ENCODE measurements around the gene HRH2.
"Not testable (repeated sequence)": the region's sequence is repeated elsewhere in the genome, so short reads cannot be mapped to it uniquely, and the experiment has no call there.

The HRH2 gene, protein sequence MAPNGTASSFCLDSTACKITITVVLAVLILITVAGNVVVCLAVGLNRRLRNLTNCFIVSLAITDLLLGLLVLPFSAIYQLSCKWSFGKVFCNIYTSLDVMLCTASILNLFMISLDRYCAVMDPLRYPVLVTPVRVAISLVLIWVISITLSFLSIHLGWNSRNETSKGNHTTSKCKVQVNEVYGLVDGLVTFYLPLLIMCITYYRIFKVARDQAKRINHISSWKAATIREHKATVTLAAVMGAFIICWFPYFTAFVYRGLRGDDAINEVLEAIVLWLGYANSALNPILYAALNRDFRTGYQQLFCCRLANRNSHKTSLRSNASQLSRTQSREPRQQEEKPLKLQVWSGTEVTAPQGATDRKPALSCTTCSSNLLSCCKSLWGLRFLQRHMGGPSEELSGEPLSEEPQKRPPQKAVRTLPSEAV

GRCh38 chr5:175657593-175658271 lies at the start of gene HRH2:
Gene HRH2, plus strand, starts transcription at chr5:175658071. Its CDS starts 25,163 bp downstream, at chr5:175683234.
- ATAC-seq, result peak; percentile 24 to 25

DNA sequence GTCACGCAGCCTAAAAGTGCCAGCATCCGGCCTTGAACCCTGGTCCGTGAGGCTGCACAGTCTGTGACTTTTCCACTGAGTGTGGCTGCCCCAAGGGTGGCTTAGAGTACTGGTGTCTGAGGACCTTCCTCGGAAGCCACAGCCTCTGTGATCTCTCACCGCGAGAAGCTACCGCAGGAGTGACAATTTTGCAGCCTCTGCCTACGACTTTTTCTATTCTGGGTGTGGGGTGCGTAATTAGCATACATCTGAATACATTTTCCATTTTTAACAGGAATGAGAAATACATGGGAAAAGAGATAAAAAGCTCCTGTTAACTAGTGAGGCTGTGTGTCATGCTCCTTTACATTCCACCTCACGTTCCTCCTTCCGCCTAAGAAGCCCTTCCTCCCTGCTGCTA lies 48.3 kb upstream of the HRH2 start:
- peak in 1 of 2 donors; percentile 55 for ATAC-seq

GRCh38 chr5:175610381-175610780 lies 47.5 kb upstream of the HRH2 start:
- ATAC-seq, result no peak

- ATAC-seq, result no peak
Measured at GRCh38 chr5:175610898-175611297, 47.0 kb upstream of the HRH2 start.

GRCh38 chr5:175614223-175614815 lies 43.6 kb upstream of the HRH2 start:
- ATAC-seq, result no peak

GRCh38 chr5:175614861-175615260 lies 43.0 kb upstream of the HRH2 start:
- no peak for ATAC-seq

- peak; percentile 85 to 90 for ATAC-seq
Measured at GRCh38 chr5:175616083-175616482, 41.8 kb upstream of the HRH2 start.

DNA sequence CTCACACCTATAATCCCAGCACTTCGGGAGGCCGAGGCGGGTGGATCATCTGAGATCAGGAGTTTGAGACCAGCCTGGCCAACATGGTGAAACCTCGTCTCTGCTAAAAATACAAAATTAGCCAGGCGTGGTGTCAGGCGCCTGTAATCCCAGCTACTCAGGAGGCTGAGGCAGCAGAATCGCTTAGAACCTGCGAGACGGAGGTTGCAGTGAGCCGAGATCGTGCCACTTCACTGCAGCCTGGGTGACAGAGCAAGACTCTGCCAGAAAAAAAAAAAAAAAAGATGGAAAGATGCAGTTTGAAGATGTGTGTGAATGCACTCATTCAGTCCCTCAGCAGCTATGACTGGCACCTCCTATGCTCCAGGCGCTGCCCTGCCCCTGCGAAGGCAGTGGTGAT lies 41.3 kb upstream of the HRH2 start:
- ATAC-seq, result not testable (repeated sequence)

DNA sequence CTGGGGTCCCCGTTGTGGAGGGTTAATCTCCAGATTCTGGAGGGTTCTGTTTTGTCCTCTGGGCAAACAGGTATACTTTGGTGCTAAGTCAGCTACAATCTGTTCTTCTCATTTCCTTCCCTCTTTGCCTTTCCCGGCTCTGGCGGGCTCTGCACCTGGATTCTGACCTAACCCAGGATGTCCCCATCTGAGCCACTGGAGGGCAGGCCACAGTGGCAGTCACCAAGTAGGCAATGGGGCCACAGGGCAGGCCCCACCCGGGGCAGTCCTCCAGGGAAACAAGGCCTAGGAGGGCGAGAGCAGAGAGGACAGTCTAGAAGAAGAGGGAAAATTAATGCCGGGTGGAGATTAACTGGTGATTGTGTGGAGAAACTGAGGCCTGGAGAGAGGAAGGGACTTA lies 40.4 kb upstream of the HRH2 start:
- ATAC-seq, result no peak

GRCh38 chr5:175620527-175620926 lies 37.3 kb upstream of the HRH2 start:
- no peak for ATAC-seq

GRCh38 chr5:175621971-175622370 lies 35.9 kb upstream of the HRH2 start:
- no peak for ATAC-seq

DNA sequence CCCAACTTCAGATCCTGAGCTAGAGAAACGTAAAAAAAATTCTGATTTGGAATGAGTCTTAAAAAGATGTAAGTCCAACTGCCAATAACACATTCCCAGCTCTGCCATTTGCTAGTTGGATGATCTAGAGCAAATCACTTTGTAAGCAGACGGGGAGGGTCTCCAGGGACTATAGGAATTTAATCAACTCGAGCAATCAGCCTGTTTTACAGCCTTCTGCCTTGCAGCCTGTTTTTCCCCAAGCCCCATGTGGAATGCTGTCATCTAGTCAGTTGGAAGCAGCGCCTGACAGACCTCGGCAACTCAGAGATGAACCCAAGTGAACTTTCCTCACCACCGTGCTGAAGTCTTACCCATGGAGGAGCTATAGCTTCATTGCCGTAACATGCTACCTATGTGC lies 34.8 kb upstream of the HRH2 start:
- ATAC-seq, result no peak

GRCh38 chr5:175624316-175624715 lies 33.6 kb upstream of the HRH2 start:
- ATAC-seq, result no peak

GRCh38 chr5:175627005-175627404 lies 30.9 kb upstream of the HRH2 start:
- ATAC-seq, result no peak

DNA sequence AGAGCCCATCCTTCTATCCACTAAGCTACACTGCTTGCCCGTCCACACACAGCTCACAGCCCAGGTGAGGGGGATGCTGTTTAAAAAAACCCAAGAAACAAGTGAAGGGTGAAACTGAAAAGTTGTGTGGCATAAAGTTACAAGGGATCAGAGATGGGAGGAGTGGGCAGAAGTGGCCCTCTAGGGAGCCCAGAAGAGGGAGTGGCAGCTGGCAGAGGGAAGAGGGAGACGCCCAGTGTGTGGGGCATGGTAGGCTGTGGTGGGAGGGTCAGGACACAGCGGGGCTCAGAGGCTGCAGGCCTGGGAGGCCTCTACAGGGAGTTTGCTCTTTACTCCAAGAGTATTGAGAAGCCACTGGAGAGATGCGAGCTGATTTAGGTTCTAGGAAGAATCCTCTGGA lies 30.1 kb upstream of the HRH2 start:
- ATAC-seq, result no peak

DNA sequence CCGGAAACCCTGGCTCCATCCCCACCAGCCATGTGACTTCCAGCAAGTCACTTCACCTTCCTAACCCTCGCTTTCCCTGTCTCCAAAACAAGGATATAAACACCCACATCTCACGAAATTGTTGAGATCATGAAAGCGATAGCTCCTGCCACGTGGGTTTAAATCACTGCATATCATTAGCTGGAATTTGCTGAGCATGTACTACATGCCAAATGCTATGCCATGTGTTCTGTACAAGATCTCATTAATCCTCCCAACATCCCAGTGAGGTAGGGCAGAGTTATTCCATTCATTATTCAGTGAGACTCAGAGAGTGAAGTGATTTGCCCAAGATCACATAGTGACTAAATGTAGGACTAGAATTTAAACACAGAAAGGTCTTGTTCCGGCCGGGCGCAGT lies 29.2 kb upstream of the HRH2 start:
- ATAC-seq, result no peak

DNA sequence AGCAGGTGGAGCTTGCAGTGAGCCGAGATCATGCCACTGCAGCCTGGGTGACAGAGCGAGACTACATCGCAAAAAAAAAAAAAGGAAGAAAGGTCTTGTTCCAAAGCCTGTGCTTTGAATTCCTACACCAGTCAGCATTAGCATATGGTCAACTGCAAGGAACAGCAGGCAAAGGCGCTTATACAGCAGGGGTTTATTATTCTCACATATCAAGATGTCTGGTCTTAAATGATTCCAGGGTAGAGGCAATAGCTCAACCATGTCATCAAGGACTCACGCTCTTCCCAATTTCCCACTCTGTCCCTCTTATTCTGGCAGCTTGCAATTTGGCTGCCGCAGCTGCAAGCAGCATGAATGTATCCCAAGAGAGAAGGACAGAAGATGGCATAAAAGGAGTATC lies 28.6 kb upstream of the HRH2 start:
- no peak for ATAC-seq

DNA sequence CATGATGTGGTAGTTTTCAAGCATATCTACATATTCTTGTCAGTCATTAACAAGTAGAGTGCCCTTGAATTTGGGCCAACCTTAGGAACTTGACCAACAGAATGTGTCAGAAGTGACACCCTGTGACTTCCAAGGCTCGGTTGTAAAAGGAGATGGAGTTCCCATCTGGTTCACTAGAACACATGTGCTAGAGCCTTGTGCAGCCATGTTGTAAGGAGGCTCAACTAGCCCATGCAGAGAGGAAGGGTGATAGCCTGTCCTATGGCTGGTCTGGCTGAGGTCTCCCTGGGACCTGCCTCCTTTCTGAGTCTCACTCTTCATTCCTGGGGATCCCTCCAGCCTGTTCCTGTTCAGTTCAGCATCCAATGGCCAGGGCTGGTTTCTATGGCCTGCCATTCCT lies 28.1 kb upstream of the HRH2 start:
- no peak for ATAC-seq

- no peak for ATAC-seq
Measured at GRCh38 chr5:175635854-175636584, 21.9 kb upstream of the HRH2 start.

DNA sequence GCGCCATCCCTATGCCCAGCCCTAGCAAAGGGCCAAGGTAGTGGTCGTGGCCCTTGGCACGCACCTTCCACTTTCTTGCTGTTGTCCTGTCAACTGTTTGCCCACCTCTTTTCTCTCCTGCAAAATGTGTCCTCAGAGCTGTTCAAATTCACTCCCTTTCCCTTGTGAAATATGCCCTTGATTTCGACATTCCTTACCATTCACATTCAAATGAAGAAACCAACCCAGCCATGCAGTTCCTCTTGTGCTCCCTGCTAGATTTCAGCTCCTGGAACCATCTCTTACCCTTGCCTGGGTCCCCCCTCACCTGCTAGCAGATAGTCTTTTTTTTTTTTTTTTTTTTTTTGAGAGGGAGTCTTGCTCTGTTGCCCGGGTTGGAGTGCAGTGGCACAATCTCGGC lies 19.6 kb upstream of the HRH2 start:
- no peak for ATAC-seq

GRCh38 chr5:175640106-175640775 lies 17.6 kb upstream of the HRH2 start:
- ATAC-seq, result peak; percentile 5 to 38

DNA sequence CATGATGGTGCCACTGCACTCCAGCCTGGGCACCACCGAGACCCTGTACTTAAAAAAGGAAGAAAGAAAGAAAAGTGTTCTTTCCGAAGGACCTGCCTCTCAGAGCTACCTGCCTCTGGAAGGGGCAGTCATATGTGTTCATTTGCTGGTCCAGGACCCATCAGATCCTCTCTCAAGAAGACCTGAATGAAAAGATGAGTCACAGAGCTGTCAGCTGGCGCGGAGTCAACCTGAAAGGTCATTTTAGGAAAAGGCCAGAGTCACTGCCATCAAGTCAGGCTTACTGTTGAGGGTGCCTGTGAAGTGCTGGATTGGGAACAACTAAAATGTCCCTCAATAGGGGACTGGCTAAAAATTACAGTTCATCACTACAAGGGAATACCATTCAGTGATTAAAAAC lies 14.9 kb upstream of the HRH2 start:
- no peak for ATAC-seq

DNA sequence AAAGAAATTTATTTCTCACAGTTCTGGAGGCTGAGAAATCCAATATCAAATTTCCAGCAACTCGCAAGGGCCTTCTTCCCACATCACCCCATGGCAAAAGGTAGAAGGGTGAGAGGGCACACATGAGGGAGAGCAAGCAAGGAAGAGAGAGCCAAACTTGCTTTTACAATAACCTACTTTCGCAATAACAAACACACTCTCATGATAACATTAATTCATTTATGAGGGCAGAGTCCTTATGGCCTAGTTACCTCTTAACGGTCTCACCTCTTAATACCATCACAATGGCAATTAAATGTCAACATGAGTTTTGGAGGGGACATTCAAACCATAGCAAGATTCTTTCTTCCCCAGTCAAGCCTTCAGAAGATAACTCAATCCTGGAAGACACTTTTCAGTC lies 11.6 kb upstream of the HRH2 start:
- no peak for ATAC-seq
